ENCODE data around the gene SLC13A4. TPM values are rescaled to one million over a fixed set of nuclear protein-coding genes. Genes with fewer than 3 reads are reported as not detected.
"Not testable (repeated sequence)": the region's sequence is repeated elsewhere in the genome, so short reads cannot be mapped to it uniquely, and the experiment has no call there.

The SLC13A4 gene
- total RNA-seq, 2 donors from 2014 or later: 0.62 TPM; not detected in 1

GRCh38 chr7:135648235-135648634, 79.8 kb downstream of the SLC13A4 start:
- intact Hi-C loops (cut with DNase I): loop anchor here in 1 of 2 donors (10.0 kb wide), 1 partner anchor 363 kb away; no protein-coding TSS in a partner anchor
- no peak for DNase-seq (ENCODE audit: low spot score)

GRCh38 chr7:135647755-135648154, 80.2 kb downstream of the SLC13A4 start:
- no peak for DNase-seq (ENCODE audit: low spot score)
- intact Hi-C loops (cut with DNase I): loop anchor here in 1 of 2 donors (10.0 kb wide), 1 partner anchor 363 kb away; no protein-coding TSS in a partner anchor

- no peak for DNase-seq (ENCODE audit: low spot score)
- intact Hi-C loops (cut with DNase I): loop anchor here in 1 of 2 donors (10.0 kb wide), 1 partner anchor 361 kb away; no protein-coding TSS in a partner anchor
Observed at GRCh38 chr7:135645296-135645904, 82.6 kb downstream of the SLC13A4 start.

- intact Hi-C loops (cut with DNase I): loop anchor here in 1 of 2 donors (10.0 kb wide), 1 partner anchor 360 kb away; no protein-coding TSS in a partner anchor
- DNase-seq (ENCODE audit: low spot score): no peak
Observed at GRCh38 chr7:135644729-135645128, 83.3 kb downstream of the SLC13A4 start.

GRCh38 chr7:135644154-135644553, 83.8 kb downstream of the SLC13A4 start:
- DNase-seq (ENCODE audit: low spot score): no peak
- intact Hi-C loops (cut with DNase I): loop anchor here in 1 of 2 donors (10.0 kb wide), 1 partner anchor 359 kb away; no protein-coding TSS in a partner anchor

- not testable (repeated sequence) for DNase-seq (ENCODE audit: low spot score)
- intact Hi-C loops (cut with DNase I): loop anchor here in 1 of 2 donors (10.0 kb wide), 1 partner anchor 355 kb away; no protein-coding TSS in a partner anchor
Observed at GRCh38 chr7:135639690-135640089, 88.3 kb downstream of the SLC13A4 start.

- no peak for DNase-seq (ENCODE audit: low spot score)
- intact Hi-C loops (cut with DNase I): no loop called here
Observed at GRCh38 chr7:135634191-135634878, 93.7 kb downstream of the SLC13A4 start.

Other genes with a start within 250 kb of the SLC13A4 start
- 10 to 100 TPM; 27.7 to 28.2 TPM for gene CNOT4, start 218.1 kb downstream of the SLC13A4 start, total RNA-seq
- gene NUP205, start 170.3 kb downstream of the SLC13A4 start, total RNA-seq: 10 to 100 TPM; 42.1 to 51.6 TPM
- gene STMP1, start 65.7 kb downstream of the SLC13A4 start, total RNA-seq: 10 to 100 TPM; 26.3 to 34.4 TPM
- gene FAM180A, start 20.6 kb upstream of the SLC13A4 start, total RNA-seq: 10 to 100 TPM; 11.9 to 38.1 TPM
- gene MTPN, start 249.2 kb upstream of the SLC13A4 start, total RNA-seq: 10 to 100 TPM; 89.3 to 95.0 TPM

Data from posterior vena cava (tissue), 2 donors.